ENCODE data around the gene TFF1.

DNA sequence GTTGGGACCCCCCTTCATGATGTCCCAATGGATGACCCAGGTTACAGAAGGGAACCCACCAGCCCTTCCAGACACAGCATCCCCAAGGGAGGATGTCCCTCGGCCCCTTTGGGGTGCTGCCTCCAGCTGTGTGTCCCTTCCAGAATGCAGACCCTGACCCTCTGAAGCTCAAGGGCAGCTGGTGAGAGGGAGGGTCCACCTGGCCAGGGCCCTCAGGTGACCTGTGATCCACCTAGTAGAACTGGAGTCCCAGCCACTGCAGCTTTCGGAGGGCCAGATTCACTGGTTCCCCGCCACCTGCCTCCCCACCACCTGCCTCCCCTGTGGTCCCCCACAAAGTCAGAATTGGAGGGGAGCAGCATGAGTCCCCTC, 9.6 kb upstream of the TFF1 start:
- TF ChIP-seq, protein P1, sequence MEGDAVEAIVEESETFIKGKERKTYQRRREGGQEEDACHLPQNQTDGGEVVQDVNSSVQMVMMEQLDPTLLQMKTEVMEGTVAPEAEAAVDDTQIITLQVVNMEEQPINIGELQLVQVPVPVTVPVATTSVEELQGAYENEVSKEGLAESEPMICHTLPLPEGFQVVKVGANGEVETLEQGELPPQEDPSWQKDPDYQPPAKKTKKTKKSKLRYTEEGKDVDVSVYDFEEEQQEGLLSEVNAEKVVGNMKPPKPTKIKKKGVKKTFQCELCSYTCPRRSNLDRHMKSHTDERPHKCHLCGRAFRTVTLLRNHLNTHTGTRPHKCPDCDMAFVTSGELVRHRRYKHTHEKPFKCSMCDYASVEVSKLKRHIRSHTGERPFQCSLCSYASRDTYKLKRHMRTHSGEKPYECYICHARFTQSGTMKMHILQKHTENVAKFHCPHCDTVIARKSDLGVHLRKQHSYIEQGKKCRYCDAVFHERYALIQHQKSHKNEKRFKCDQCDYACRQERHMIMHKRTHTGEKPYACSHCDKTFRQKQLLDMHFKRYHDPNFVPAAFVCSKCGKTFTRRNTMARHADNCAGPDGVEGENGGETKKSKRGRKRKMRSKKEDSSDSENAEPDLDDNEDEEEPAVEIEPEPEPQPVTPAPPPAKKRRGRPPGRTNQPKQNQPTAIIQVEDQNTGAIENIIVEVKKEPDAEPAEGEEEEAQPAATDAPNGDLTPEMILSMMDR (IDR thresholded peaks at IDR 0.05): no peak
- TF ChIP-seq POLR2A (IDR thresholded peaks at IDR 0.05): no peak

Measured in thyroid gland (tissue), 4 donors.